A673 (cell line): ENCODE data around the gene SPEF1.
"Not testable (repeated sequence)": the region's sequence is repeated elsewhere in the genome, so short reads cannot be mapped to it uniquely, and the experiment has no call there.

Source experiments
- EZH2 ChIP-seq: fragments of 200-600 bp; sonication (generic); IDR thresholded peaks from 2 replicates; pipeline ENCODE4 v1.6.1; 2017; ENCODE audit warnings: borderline replicate concordance, low read depth, mild to moderate bottlenecking, mixed read lengths, antibody characterized with exemption, low read length; ENCODE audit not compliant: poor library complexity, severe bottlenecking
- TF ChIP-seq, protein P1 (sequence below): fragments of 300-800, 200-600 bp; sonication (generic); conservative IDR thresholded peaks from 2 replicates; pipeline ENCODE4 v1.5.1; 2017; ENCODE audit warnings: low read depth, mild to moderate bottlenecking, antibody characterized with exemption, low read length, moderate library complexity, mixed read lengths

DNA sequence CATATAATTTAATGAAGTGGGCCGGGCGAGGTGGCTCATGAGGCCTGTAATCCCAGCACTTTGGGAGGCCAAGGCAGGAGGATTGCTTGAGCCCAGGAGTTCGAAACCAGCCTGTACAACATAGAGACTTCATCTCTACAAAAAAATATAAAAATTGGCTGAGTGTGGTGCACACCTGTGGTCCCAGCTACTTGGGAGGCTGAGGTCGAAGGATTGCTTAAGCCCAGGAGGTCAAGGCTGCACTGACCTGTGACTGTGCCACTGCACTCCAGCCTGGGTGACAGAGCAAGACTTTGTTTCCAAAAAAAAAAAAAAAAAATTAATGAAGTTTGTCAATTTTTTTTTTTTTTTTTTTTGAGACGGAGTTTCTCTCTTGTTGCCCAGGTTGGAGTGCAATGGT lies 48.6 kb upstream of the SPEF1 start:
- TF ChIP-seq, protein P1, sequence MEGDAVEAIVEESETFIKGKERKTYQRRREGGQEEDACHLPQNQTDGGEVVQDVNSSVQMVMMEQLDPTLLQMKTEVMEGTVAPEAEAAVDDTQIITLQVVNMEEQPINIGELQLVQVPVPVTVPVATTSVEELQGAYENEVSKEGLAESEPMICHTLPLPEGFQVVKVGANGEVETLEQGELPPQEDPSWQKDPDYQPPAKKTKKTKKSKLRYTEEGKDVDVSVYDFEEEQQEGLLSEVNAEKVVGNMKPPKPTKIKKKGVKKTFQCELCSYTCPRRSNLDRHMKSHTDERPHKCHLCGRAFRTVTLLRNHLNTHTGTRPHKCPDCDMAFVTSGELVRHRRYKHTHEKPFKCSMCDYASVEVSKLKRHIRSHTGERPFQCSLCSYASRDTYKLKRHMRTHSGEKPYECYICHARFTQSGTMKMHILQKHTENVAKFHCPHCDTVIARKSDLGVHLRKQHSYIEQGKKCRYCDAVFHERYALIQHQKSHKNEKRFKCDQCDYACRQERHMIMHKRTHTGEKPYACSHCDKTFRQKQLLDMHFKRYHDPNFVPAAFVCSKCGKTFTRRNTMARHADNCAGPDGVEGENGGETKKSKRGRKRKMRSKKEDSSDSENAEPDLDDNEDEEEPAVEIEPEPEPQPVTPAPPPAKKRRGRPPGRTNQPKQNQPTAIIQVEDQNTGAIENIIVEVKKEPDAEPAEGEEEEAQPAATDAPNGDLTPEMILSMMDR: not testable (repeated sequence)
- TF ChIP-seq EZH2: not testable (repeated sequence)
